Amniotic stem cell (primary cell): ENCODE measurements around the gene ULK1.

Experiments used
- DNase-seq: peaks from one replicate; lab custom pipeline; 2025; lab: John Stamatoyannopoulos, UW

ULK1 gene

GRCh38 chr12:131908092-131909080 is 14.0 kb downstream of the ULK1 start:
- DNase-seq, result no peak

GRCh38 chr12:131909081-131909751 is 14.8 kb downstream of the ULK1 start:
- no peak for DNase-seq

GRCh38 chr12:131909752-131910219 is 15.4 kb downstream of the ULK1 start:
- no peak for DNase-seq

- no peak for DNase-seq
Measured at GRCh38 chr12:131910302-131911027, 16.0 kb downstream of the ULK1 start.

GRCh38 chr12:131911028-131911650 is 16.7 kb downstream of the ULK1 start:
- no peak for DNase-seq

- no peak for DNase-seq
Measured at GRCh38 chr12:131911851-131912477, 17.5 kb downstream of the ULK1 start.

GRCh38 chr12:131912518-131913274 is 18.3 kb downstream of the ULK1 start:
- DNase-seq, result no peak

GRCh38 chr12:131913666-131914065 is 19.2 kb downstream of the ULK1 start:
- DNase-seq, result no peak

GRCh38 chr12:131914179-131914702 is 19.8 kb downstream of the ULK1 start:
- no peak for DNase-seq

- no peak for DNase-seq
Measured at GRCh38 chr12:131915000-131915689, 20.7 kb downstream of the ULK1 start.

- no peak for DNase-seq
Measured at GRCh38 chr12:131915823-131916222, 21.4 kb downstream of the ULK1 start.

- no peak for DNase-seq
Measured at GRCh38 chr12:131916306-131917138, 22.1 kb downstream of the ULK1 start.

GRCh38 chr12:131917139-131917710 is 22.8 kb downstream of the ULK1 start:
- no peak for DNase-seq

GRCh38 chr12:131917711-131918306 is 23.4 kb downstream of the ULK1 start:
- no peak for DNase-seq

GRCh38 chr12:131918311-131919050 is 24.1 kb downstream of the ULK1 start:
- no peak for DNase-seq

GRCh38 chr12:131919051-131919347 is 24.6 kb downstream of the ULK1 start:
- DNase-seq, result no peak

- DNase-seq, result no peak
Measured at GRCh38 chr12:131919366-131920156, 25.1 kb downstream of the ULK1 start.
